SK-N-SH treated with all-trans-retinoic acid at 6 μM for 48 hours (cell line): Measurements from ENCODE around the gene CTSD.

Source experiments
- ATAC-seq: fragments of 200-7000 bp; cut with Tn5 transposase; 3 replicates; pipeline ENCODE4 v1.9.1; 2020; ENCODE audit warnings: mild to moderate bottlenecking, moderate library complexity
- ARNTL ChIP-seq: fragments of 450-650 bp; formaldehyde crosslinking; IDR thresholded peaks from 2 replicates; pipeline ENCODE4 v1.5.0; 2020; ENCODE audit warnings: low read depth, mild to moderate bottlenecking, moderate library complexity, borderline replicate concordance
- CSDC2 ChIP-seq: fragments of 250-450 bp; sonication (Bioruptor Pico); IDR thresholded peaks from 2 replicates; pipeline ENCODE4 v1.5.0; 2020; ENCODE audit warnings: mild to moderate bottlenecking, moderate library complexity
- CSRNP3 ChIP-seq: fragments of 250-450 bp; sonication (Bioruptor Pico); IDR thresholded peaks from 2 replicates; pipeline ENCODE4 v1.5.1; 2021; ENCODE audit warnings: mild to moderate bottlenecking, moderate library complexity
- GLIS3 ChIP-seq: fragments of 250-450 bp; sonication (Bioruptor Pico); IDR thresholded peaks from 2 replicates; pipeline ENCODE4 v1.5.0; 2020; ENCODE audit warnings: mild to moderate bottlenecking, moderate library complexity
- ISL1 ChIP-seq: fragments of 250-450 bp; sonication (Bioruptor Pico); IDR thresholded peaks from 2 replicates; pipeline ENCODE4 v2.1.2; 2022; ENCODE audit warnings: mild to moderate bottlenecking, moderate library complexity
- OSR1 ChIP-seq: fragments of 250-450 bp; sonication (Bioruptor Pico); IDR thresholded peaks from 2 replicates; pipeline ENCODE4 v1.8.0; 2022; ENCODE audit warnings: moderate library complexity, mild to moderate bottlenecking, inconsistent platforms
- POU6F1 ChIP-seq: fragments of 250-450 bp; sonication (Bioruptor Pico); IDR thresholded peaks from 2 replicates; pipeline ENCODE4 v1.8.0; 2021; ENCODE audit warnings: low read depth, mild to moderate bottlenecking, moderate library complexity, borderline replicate concordance
- RARB ChIP-seq: fragments of 250-450 bp; sonication (Bioruptor Pico); IDR thresholded peaks from 2 replicates; pipeline ENCODE4 v1.8.0; 2021; ENCODE audit warnings: mild to moderate bottlenecking, moderate library complexity
- TOX ChIP-seq: fragments of 250-450 bp; sonication (Bioruptor Pico); IDR thresholded peaks from 2 replicates; pipeline ENCODE4 v1.8.0; 2021; ENCODE audit warnings: mild to moderate bottlenecking, moderate library complexity, borderline replicate concordance
- TSHZ2 ChIP-seq: fragments of 250-450 bp; sonication (Bioruptor Pico); IDR thresholded peaks from 2 replicates; pipeline ENCODE4 v1.5.0; 2020; ENCODE audit warnings: mild to moderate bottlenecking, moderate library complexity
- ZFP3 ChIP-seq: fragments of 250-450 bp; sonication (Bioruptor Pico); IDR thresholded peaks from 2 replicates; pipeline ENCODE4 v1.5.0; 2020; ENCODE audit warnings: mild to moderate bottlenecking, moderate library complexity
- ZNF565 ChIP-seq: fragments of 450-650 bp; formaldehyde crosslinking; conservative IDR thresholded peaks from 2 replicates; pipeline ENCODE4 v1.5.0; 2020; ENCODE audit warnings: low read depth, mild to moderate bottlenecking, moderate library complexity
- ZNF70 ChIP-seq: fragments of 450-650 bp; formaldehyde crosslinking; IDR thresholded peaks from 2 replicates; pipeline ENCODE4 v1.5.0; 2020; ENCODE audit warnings: mild to moderate bottlenecking, moderate library complexity
- ZNF8 ChIP-seq: fragments of 450-650 bp; formaldehyde crosslinking; IDR thresholded peaks from 2 replicates; pipeline ENCODE4 v1.5.0; 2020; ENCODE audit warnings: mild to moderate bottlenecking, moderate library complexity

Gene CTSD

GRCh38 chr11:1708716-1709115 is 55.0 kb downstream of the CTSD start:
- no peak for TF ChIP-seq POU6F1 (CRISPR knock-in tag)
- no peak for TF ChIP-seq ZNF8 (CRISPR knock-in tag)

GRCh38 chr11:1707751-1708150 is 56.0 kb downstream of the CTSD start:
- ATAC-seq, result no peak

More at GRCh38 chr11:1708716-1709115, 55.0 kb downstream of the CTSD start:
- no peak for ATAC-seq

GRCh38 chr11:1706634-1707400 is 56.9 kb downstream of the CTSD start:
- no peak for ATAC-seq
- TF ChIP-seq CSDC2, result no peak
- no peak for TF ChIP-seq TSHZ2
- no peak for TF ChIP-seq TOX (CRISPR knock-in tag)
- no peak for TF ChIP-seq ISL1 (CRISPR knock-in tag)
- no peak for TF ChIP-seq OSR1 (CRISPR knock-in tag)
- no peak for TF ChIP-seq RARB (CRISPR knock-in tag)
- TF ChIP-seq CSRNP3, result no peak
- no peak for TF ChIP-seq ZFP3 (CRISPR knock-in tag)
- TF ChIP-seq, all 23 proteins: peak for 0

More at GRCh38 chr11:1707751-1708150, 56.0 kb downstream of the CTSD start:
- TF ChIP-seq TSHZ2, result no peak
- no peak for TF ChIP-seq CSDC2
- TF ChIP-seq ZNF70, result no peak
- no peak for TF ChIP-seq POU6F1 (CRISPR knock-in tag)
- TF ChIP-seq ZNF565, result no peak
- TF ChIP-seq ARNTL (CRISPR knock-in tag), result no peak
- TF ChIP-seq CSRNP3, result no peak
- TF ChIP-seq GLIS3, result no peak
- TF ChIP-seq, all 23 proteins: peak for 0
